ENCODE data around the gene TRIM17.

The TRIM17 gene

GRCh38 chr1:228376262-228376628, 40.4 kb downstream of the TRIM17 start:
- no peak for TF ChIP-seq CTCF (IDR thresholded peaks at IDR 0.05; ENCODE audit: borderline replicate concordance, extremely low read depth, low read length, poor library complexity, severe bottlenecking)
- no peak for TF ChIP-seq EZH2 (IDR thresholded peaks at IDR 0.05; ENCODE audit: borderline replicate concordance, low read depth, low read length, severe bottlenecking)
- no peaks in the 10 kb centered on the region for H3K9me3 ChIP-seq (ENCODE audit: insufficient read depth, low read length, severe bottlenecking)
- H2AFZ ChIP-seq (ENCODE audit: low read depth, low read length), result no peak overlapping the region
- H3K4me2 ChIP-seq (ENCODE audit: insufficient read depth, low read length), result no peak overlapping the region
- H4K20me1 ChIP-seq (ENCODE audit: insufficient read depth, low read length), result no peaks in the 10 kb centered on the region
- DNase-seq, result no peak
- H3K9ac ChIP-seq (ENCODE audit: low read depth, low read length), result no peak overlapping the region
- no peaks in the 10 kb centered on the region for H3K27me3 ChIP-seq (ENCODE audit: insufficient read depth, low read length, poor library complexity)
- H3K4me1 ChIP-seq (ENCODE audit: insufficient read depth, low read length), result no peaks in the 10 kb centered on the region
- H3K4me3 ChIP-seq (ENCODE audit: low read depth in 1 of 2, low read length in 2 of 2), result no peak overlapping the region
- no peak for ATAC-seq (ENCODE audit: insufficient read depth, low read depth)
- no peaks in the 10 kb centered on the region for H3K79me2 ChIP-seq (ENCODE audit: insufficient read depth, low read length)
- no peaks in the 10 kb centered on the region for H3K36me3 ChIP-seq (ENCODE audit: insufficient read depth, low read length)
- H3K27ac ChIP-seq (ENCODE audit: low read length), result no peak overlapping the region

- no peaks in the 10 kb centered on the region for H3K9me3 ChIP-seq (ENCODE audit: insufficient read depth, low read length, severe bottlenecking)
- H4K20me1 ChIP-seq (ENCODE audit: insufficient read depth, low read length), result no peaks in the 10 kb centered on the region
- DNase-seq (no peak), ATAC-seq (ENCODE audit: insufficient read depth, low read depth) (no peak)
- no peak overlapping the region for H2AFZ ChIP-seq (ENCODE audit: low read depth, low read length)
- H3K79me2 ChIP-seq (ENCODE audit: insufficient read depth, low read length), result no peaks in the 10 kb centered on the region
- no peak overlapping the region for H3K4me2 ChIP-seq (ENCODE audit: insufficient read depth, low read length)
- no peak overlapping the region for H3K9ac ChIP-seq (ENCODE audit: low read depth, low read length)
- no peaks in the 10 kb centered on the region for H3K36me3 ChIP-seq (ENCODE audit: insufficient read depth, low read length)
- no peak overlapping the region for H3K27ac ChIP-seq (ENCODE audit: low read length)
- TF ChIP-seq EZH2 (IDR thresholded peaks at IDR 0.05; ENCODE audit: borderline replicate concordance, low read depth, low read length, severe bottlenecking), result no peak
- no peak for TF ChIP-seq CTCF (IDR thresholded peaks at IDR 0.05; ENCODE audit: borderline replicate concordance, extremely low read depth, low read length, poor library complexity, severe bottlenecking)
- H3K4me1 ChIP-seq (ENCODE audit: insufficient read depth, low read length), result no peaks in the 10 kb centered on the region
- no peak overlapping the region for H3K4me3 ChIP-seq (ENCODE audit: low read depth in 1 of 2, low read length in 2 of 2)
- no peaks in the 10 kb centered on the region for H3K27me3 ChIP-seq (ENCODE audit: insufficient read depth, low read length, poor library complexity)
Observed at GRCh38 chr1:228375578-228376261, 40.9 kb downstream of the TRIM17 start.

GRCh38 chr1:228374711-228375577, 41.7 kb downstream of the TRIM17 start:
- Histone ChIP-seq H3K9me3 (ENCODE audit: insufficient read depth, low read length, severe bottlenecking) (no peaks in the 10 kb centered on the region), H3K79me2 (ENCODE audit: insufficient read depth, low read length) (no peaks in the 10 kb centered on the region), H3K36me3 (ENCODE audit: insufficient read depth, low read length) (no peaks in the 10 kb centered on the region), H3K27me3 (ENCODE audit: insufficient read depth, low read length, poor library complexity) (no peaks in the 10 kb centered on the region), H3K27ac (ENCODE audit: low read length) (no peak overlapping the region), H3K4me3 (ENCODE audit: low read depth in 1 of 2, low read length in 2 of 2) (no peak overlapping the region), H2AFZ (ENCODE audit: low read depth, low read length) (no peak overlapping the region), H4K20me1 (ENCODE audit: insufficient read depth, low read length) (no peaks in the 10 kb centered on the region), H3K4me2 (ENCODE audit: insufficient read depth, low read length) (no peak overlapping the region), H3K9ac (ENCODE audit: low read depth, low read length) (no peak overlapping the region), H3K4me1 (ENCODE audit: insufficient read depth, low read length) (no peaks in the 10 kb centered on the region)
- no peak for ATAC-seq (ENCODE audit: insufficient read depth, low read depth)
- TF ChIP-seq CTCF (IDR thresholded peaks at IDR 0.05; ENCODE audit: borderline replicate concordance, extremely low read depth, low read length, poor library complexity, severe bottlenecking), result no peak
- TF ChIP-seq EZH2 (IDR thresholded peaks at IDR 0.05; ENCODE audit: borderline replicate concordance, low read depth, low read length, severe bottlenecking), result no peak
- no peak for DNase-seq
